ENCODE results near the gene DDX59. TPM values are rescaled to one million over a fixed set of nuclear protein-coding genes. Genes with fewer than 3 reads are reported as not detected.

Gene DDX59
- total RNA-seq, 3 donors from 2014 or later (not counting 1 experiment from before 2014, with no cell fraction given): 31.9 to 39.9 (median 38.7) TPM

DNA sequence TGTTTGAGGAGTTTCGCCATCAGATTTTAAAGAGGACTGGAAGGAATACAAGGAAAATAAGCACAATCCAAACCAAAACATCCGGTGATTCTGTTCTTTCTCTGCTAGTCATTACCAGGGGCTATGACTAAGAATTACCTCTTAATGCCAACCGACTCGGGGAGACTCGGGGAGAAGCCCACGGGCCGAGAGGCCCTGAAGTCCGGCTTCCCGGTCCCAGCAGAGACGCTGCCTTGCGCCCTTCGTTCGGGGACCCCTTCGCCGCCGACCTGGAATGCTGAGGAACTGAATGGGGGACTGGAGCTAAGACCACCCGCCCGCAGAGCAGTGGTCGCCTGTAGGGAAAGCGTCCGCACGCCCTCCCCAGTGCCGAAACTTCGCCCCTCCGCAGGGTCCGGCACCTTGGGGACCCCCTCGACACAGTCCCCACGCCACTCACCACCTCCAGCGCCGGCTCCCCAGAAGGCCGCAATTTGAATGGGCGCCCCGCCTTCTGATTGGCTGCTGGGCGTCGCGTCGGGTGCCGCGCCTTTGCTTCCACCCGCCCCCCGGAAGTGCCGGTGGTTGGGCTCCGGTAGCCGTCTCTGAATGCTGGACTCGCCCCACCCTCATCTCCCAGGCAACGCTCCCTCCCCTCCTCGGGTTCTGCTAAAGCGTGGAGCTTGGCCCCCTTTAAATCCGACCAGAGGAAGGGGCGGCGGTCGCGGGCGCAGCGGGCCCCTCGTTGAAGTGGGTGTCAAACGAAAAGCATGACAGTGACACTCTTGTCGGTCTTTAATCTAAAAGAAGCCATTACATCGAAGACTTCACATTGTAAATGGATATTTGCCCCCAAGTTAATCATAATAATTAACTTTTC, 49.2 kb downstream of the DDX59 start, which contains the start of gene KIF14:
TSS of gene KIF14 (minus strand) at position 479 of the 859 bp plus-strand sequence. CDS start 2,028 bp downstream, outside the sequence.
- Histone ChIP-seq H3K4me3 (ENCODE audit: low read length) (peak within 1 kb of the TSS; percentile 61), H3K27ac (ENCODE audit: low read length) (peak within 1 kb of the TSS; percentile 53), H3K36me3 (ENCODE audit: control insufficient read depth, insufficient read depth, low read length) (no peaks in the 10 kb centered on the region), H3K9me3 (ENCODE audit: control insufficient read depth, insufficient read depth, low read length) (no peaks in the 10 kb centered on the region), H3K27me3 (ENCODE audit: control insufficient read depth, insufficient read depth, low read length) (no peaks in the 10 kb centered on the region), H3K4me1 (ENCODE audit: control insufficient read depth, insufficient read depth, low read length) (peaks cover 11% of the 10 kb centered on the region)
- DNase-seq (peak; percentile 91 to 94), ATAC-seq (peak; percentile 98 to 99 (median 98))
- intact Hi-C loops (cut with micrococcal nuclease): loop anchor here (1.0 to 5.0 kb wide), 3 partner anchors 49 to 492 kb away; partner anchors contain the start of genes CACNA1S, DDX59 and KIF21B
- Mint-ChIP-seq H3K4me3 (peak within 1 kb of the TSS; percentile 99), H3K27me3 (ENCODE audit: low read depth in 2 of 2) (no peaks in the 10 kb centered on the region), H3K27ac (peak within 1 kb of the TSS; percentile 90 to 97), H3K9me3 (no peaks in the 10 kb centered on the region), H3K36me3 (no peaks in the 10 kb centered on the region), H3K4me1 (peaks cover 11 to 12% of the 10 kb centered on the region in 2 donors)
- TF ChIP-seq CTCF (IDR thresholded peaks at IDR 0.05): no peak
- under 1% methylated on average over 59 of the region's 59 CpGs for WGBS (ENCODE audit: insufficient coverage)

DNA sequence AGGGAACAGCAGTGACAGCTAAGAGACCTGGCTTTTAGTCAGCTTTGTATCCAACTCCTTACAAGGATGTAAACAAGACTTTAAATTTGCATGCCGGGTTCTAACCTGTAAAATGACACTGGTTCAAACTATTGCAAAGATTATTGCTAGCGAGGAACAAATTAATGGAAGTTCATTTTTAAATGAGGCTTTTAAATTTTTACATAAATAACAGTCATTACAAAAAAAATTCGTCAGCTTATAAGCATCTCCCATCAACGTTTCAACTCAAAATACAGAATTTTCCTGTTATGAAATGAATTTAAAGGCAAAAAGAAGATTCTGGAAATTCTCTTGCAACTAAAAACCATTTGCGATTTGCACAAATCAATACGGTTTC, 49.8 kb downstream of the DDX59 start:
- ATAC-seq (no peak), DNase-seq (no peak)
- H3K27me3 ChIP-seq (ENCODE audit: control insufficient read depth, insufficient read depth, low read length): no peaks in the 10 kb centered on the region
- intact Hi-C loops (cut with micrococcal nuclease): loop anchor here (1.0 to 5.0 kb wide), 3 partner anchors 49 to 492 kb away; partner anchors contain the start of genes CACNA1S, DDX59 and KIF21B
- Mint-ChIP-seq H3K27ac (peak overlapping the region; percentile 90 to 97), H3K4me3 (peak overlapping the region; percentile 99), H3K4me1 (peaks cover 11 to 12% of the 10 kb centered on the region in 2 donors), H3K36me3 (no peaks in the 10 kb centered on the region), H3K27me3 (ENCODE audit: low read depth in 2 of 2) (no peaks in the 10 kb centered on the region), H3K9me3 (no peaks in the 10 kb centered on the region)
- no peaks in the 10 kb centered on the region for H3K9me3 ChIP-seq (ENCODE audit: control insufficient read depth, insufficient read depth, low read length)
- no peaks in the 10 kb centered on the region for H3K36me3 ChIP-seq (ENCODE audit: control insufficient read depth, insufficient read depth, low read length)
- H3K4me1 ChIP-seq (ENCODE audit: control insufficient read depth, insufficient read depth, low read length): peaks cover 11% of the 10 kb centered on the region
- H3K4me3 ChIP-seq (ENCODE audit: low read length): peak overlapping the region; percentile 61
- H3K27ac ChIP-seq (ENCODE audit: low read length): no peak overlapping the region
- WGBS (ENCODE audit: insufficient coverage): 34% methylated on average over 3 of the region's 6 CpGs
- TF ChIP-seq CTCF (IDR thresholded peaks at IDR 0.05): no peak

DNA sequence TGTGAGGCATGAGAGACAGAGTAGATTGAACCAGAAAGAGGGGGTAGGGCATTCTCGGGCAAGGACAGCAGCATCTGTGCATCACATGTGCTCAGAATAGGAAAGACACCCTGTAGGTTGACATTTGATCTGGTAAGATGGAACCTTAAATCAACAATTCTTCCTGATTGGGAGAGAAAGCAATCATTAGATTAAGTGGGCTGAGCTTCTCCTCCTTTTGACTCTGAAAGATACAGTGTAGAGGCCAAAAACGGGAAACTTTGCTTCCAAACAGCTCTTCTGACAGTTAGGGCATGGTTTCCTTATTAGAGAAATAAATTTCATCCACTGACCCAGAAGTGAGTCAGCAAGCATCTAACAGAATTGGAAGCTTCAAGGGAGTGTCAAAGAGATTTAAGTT, 58.9 kb downstream of the DDX59 start:
- no peaks in the 10 kb centered on the region for H3K36me3 ChIP-seq (ENCODE audit: control insufficient read depth, insufficient read depth, low read length)

More for the DNA sequence above, 58.9 kb downstream of the DDX59 start:
- no peaks in the 10 kb centered on the region for H3K9me3 ChIP-seq (ENCODE audit: control insufficient read depth, insufficient read depth, low read length)
- no peak for DNase-seq
- H3K27me3 Mint-ChIP-seq (ENCODE audit: low read depth in 2 of 2): no peaks in the 10 kb centered on the region
- no peak overlapping the region for H3K27ac Mint-ChIP-seq
- TF ChIP-seq CTCF (IDR thresholded peaks at IDR 0.05): no peak
- H3K4me3 ChIP-seq (ENCODE audit: low read length): no peak overlapping the region
- WGBS (ENCODE audit: insufficient coverage): 57% methylated on average over 2 of the region's 2 CpGs
- no peaks in the 10 kb centered on the region for H3K4me1 Mint-ChIP-seq
- no peaks in the 10 kb centered on the region for H3K9me3 Mint-ChIP-seq
- H3K4me3 Mint-ChIP-seq: no peak overlapping the region
- no peak overlapping the region for H3K27ac ChIP-seq (ENCODE audit: low read length)
- no peaks in the 10 kb centered on the region for H3K27me3 ChIP-seq (ENCODE audit: control insufficient read depth, insufficient read depth, low read length)
- no peaks in the 10 kb centered on the region for H3K36me3 Mint-ChIP-seq
- ATAC-seq: no peak
- intact Hi-C loops (cut with micrococcal nuclease): no loop called here
- H3K4me1 ChIP-seq (ENCODE audit: control insufficient read depth, insufficient read depth, low read length): no peaks in the 10 kb centered on the region
